Lower leg skin (tissue), 4 donors: ENCODE data around the gene AUH. TPM values are rescaled to one million over a fixed set of nuclear protein-coding genes. Genes with fewer than 3 reads are reported as not detected.

ENCODE experiments used
- DNase-seq, 2 donors: peaks; one replicate each; pipeline ENCODE4 v3.0.0-alpha.2; 2019; ENCODE audit warnings: low spot score in 2 of 2
- H3K4me3 ChIP-seq: fragments of 200-600 bp; sonication (generic); 2 replicates; pipeline ENCODE4 v1.5.1; 2017; ENCODE audit warnings: mild to moderate bottlenecking, low read depth; ENCODE audit not compliant: poor library complexity, severe bottlenecking
- POLR2A ChIP-seq, 2 donors: fragments of 450-650 bp; IDR thresholded peaks; one replicate each; pipeline ENCODE4 v1.6.1; 2016 to 2017; ENCODE audit warnings: antibody characterized with exemption in 2 of 2, mild to moderate bottlenecking in 1 of 2, moderate library complexity in 1 of 2
- WGBS, 2 donors: methylation state at CpG; one replicate each; pipeline ENCODE4 v1.1.5; 2018; 5-methylcytosine and 5-hydroxymethylcytosine counted together
- intact Hi-C: fragments of 100-400 bp; cut with DNase I; formaldehyde crosslinking; loops from one replicate; pipeline ENCODE4 v1.15.0; 2023; ENCODE audit warnings: low total_unique reads
- total RNA-seq, 4 donors: library from RNA; depleted of rRNA; stranded (reverse); fragments of >200 nt; gene quantifications; one replicate each; pipeline ENCODE4 v1.1.0, GENCODE V29; 2016
- TF ChIP-seq, protein P1 (sequence below), 3 donors: fragments of 450-650 bp; IDR thresholded peaks; one replicate each; pipeline ENCODE4 v1.5.1; 2016; ENCODE audit warnings: antibody characterized with exemption in 3 of 3, mild to moderate bottlenecking in 3 of 3, moderate library complexity in 2 of 3

Gene AUH
- total RNA-seq, 4 donors from 2014 or later: 30.7 to 54.4 (median 32.4) TPM

- TF ChIP-seq POLR2A (IDR thresholded peaks at IDR 0.05): no peak
- TF ChIP-seq, protein P1, sequence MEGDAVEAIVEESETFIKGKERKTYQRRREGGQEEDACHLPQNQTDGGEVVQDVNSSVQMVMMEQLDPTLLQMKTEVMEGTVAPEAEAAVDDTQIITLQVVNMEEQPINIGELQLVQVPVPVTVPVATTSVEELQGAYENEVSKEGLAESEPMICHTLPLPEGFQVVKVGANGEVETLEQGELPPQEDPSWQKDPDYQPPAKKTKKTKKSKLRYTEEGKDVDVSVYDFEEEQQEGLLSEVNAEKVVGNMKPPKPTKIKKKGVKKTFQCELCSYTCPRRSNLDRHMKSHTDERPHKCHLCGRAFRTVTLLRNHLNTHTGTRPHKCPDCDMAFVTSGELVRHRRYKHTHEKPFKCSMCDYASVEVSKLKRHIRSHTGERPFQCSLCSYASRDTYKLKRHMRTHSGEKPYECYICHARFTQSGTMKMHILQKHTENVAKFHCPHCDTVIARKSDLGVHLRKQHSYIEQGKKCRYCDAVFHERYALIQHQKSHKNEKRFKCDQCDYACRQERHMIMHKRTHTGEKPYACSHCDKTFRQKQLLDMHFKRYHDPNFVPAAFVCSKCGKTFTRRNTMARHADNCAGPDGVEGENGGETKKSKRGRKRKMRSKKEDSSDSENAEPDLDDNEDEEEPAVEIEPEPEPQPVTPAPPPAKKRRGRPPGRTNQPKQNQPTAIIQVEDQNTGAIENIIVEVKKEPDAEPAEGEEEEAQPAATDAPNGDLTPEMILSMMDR (IDR thresholded peaks at IDR 0.05): no peak
- no peak overlapping the region for H3K4me3 ChIP-seq
- intact Hi-C loops: no loop called here
- no peak for DNase-seq
- 82 to 86% methylated on average over 3 of the region's 3 CpGs for WGBS, 2 donors
Observed at GRCh38 chr9:91341749-91342148, 20.0 kb downstream of the AUH start.

- no peak for DNase-seq
- TF ChIP-seq POLR2A (IDR thresholded peaks at IDR 0.05): no peak
- TF ChIP-seq, protein P1 (IDR thresholded peaks at IDR 0.05): no peak
- 71 to 80% methylated on average over 3 of the region's 3 CpGs for WGBS, 2 donors
- H3K4me3 ChIP-seq: no peak overlapping the region
- intact Hi-C loops: no loop called here
Observed at GRCh38 chr9:91341258-91341746, 20.4 kb downstream of the AUH start.

DNA sequence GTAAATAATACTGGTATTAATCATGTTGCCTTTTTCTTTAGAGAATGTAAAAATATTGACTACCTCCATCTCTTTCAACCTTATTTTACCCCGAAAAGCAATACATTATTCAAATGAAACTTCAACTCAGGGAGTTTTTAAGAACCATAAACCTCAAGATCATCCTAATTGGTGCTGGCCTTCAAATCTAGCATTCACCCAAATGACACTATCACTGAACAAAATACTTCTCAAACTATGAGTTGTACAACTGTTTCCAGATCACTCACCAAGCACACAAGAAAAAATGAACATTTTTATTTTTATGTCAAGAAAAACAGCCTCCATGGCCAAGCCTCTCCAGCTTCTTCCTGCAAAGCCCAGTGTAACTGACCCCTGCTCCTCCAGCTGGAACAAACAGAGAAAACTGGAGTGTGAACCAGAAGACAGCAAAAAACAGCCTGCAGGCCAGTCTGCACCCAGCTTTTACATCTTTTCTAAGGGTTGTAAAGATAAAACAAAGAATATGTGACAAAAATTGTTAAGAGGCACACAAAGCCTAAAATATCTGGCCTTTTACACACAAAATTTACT lies 21.2 kb downstream of the AUH start:
- TF ChIP-seq, protein P1 (IDR thresholded peaks at IDR 0.05): no peak
- no peak for TF ChIP-seq POLR2A (IDR thresholded peaks at IDR 0.05)
- WGBS, 2 donors: 86 to 96% methylated on average over 1 of the region's 1 CpG
- DNase-seq: no peak
- no peak overlapping the region for H3K4me3 ChIP-seq
- intact Hi-C loops: no loop called here

DNA sequence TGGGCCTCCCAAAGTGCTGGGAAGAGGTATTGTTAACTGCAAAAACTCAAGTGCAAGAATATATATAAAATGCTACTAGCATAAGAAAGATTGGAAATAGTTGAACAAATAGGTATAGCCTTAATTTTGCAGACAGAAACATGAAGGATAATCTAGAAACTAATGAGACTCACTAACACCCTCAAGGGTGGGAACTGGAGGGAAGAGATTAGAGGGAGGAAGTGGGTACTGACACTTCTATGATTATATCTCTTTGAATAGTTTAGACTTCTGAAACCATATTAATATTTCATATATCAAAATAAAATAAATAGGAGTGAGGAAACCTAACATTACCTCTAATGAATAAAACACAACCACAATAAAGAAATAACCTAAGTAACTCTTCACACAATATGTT lies 23.0 kb downstream of the AUH start:
- DNase-seq: no peak
- intact Hi-C loops: no loop called here
- TF ChIP-seq, protein P1 (IDR thresholded peaks at IDR 0.05): no peak
- TF ChIP-seq POLR2A (IDR thresholded peaks at IDR 0.05): no peak
- no peak overlapping the region for H3K4me3 ChIP-seq

GRCh38 chr9:91336786-91337185 lies 24.9 kb downstream of the AUH start:
- TF ChIP-seq, protein P1 (IDR thresholded peaks at IDR 0.05): no peak
- TF ChIP-seq POLR2A (IDR thresholded peaks at IDR 0.05): no peak
- H3K4me3 ChIP-seq: no peak overlapping the region
- intact Hi-C loops: no loop called here
- WGBS, 2 donors: 95 to 100% methylated on average over 1 of the region's 1 CpG
- DNase-seq: no peak

- no peak for DNase-seq
- WGBS, 2 donors: 89% methylated on average over 4 of the region's 4 CpGs
- intact Hi-C loops: no loop called here
- TF ChIP-seq, protein P1 (IDR thresholded peaks at IDR 0.05): no peak
- no peak for TF ChIP-seq POLR2A (IDR thresholded peaks at IDR 0.05)
- no peak overlapping the region for H3K4me3 ChIP-seq
Observed at GRCh38 chr9:91334053-91334452, 27.7 kb downstream of the AUH start.
